ENCODE data around the gene ZSCAN20.

GRCh38 chr1:33501774-33502173, 29.3 kb downstream of the ZSCAN20 start:
- no peak for TF ChIP-seq POLR2AphosphoS5 (IDR thresholded peaks at IDR 0.05)
- no peak for TF ChIP-seq SMC3 (conservative IDR thresholded peaks at IDR 0.05; ENCODE audit: poor library complexity)
- TF ChIP-seq RAD21 (conservative IDR thresholded peaks at IDR 0.05), result no peak
- TF ChIP-seq CTCF (IDR thresholded peaks at IDR 0.05; ENCODE audit: poor library complexity, severe bottlenecking), result no peak
- TF ChIP-seq MXI1 (conservative IDR thresholded peaks at IDR 0.05; ENCODE audit: poor library complexity, severe bottlenecking), result no peak

Measured in neural cell (in vitro differentiated cells).